ENCODE data around the gene CETP.

Gene CETP

DNA sequence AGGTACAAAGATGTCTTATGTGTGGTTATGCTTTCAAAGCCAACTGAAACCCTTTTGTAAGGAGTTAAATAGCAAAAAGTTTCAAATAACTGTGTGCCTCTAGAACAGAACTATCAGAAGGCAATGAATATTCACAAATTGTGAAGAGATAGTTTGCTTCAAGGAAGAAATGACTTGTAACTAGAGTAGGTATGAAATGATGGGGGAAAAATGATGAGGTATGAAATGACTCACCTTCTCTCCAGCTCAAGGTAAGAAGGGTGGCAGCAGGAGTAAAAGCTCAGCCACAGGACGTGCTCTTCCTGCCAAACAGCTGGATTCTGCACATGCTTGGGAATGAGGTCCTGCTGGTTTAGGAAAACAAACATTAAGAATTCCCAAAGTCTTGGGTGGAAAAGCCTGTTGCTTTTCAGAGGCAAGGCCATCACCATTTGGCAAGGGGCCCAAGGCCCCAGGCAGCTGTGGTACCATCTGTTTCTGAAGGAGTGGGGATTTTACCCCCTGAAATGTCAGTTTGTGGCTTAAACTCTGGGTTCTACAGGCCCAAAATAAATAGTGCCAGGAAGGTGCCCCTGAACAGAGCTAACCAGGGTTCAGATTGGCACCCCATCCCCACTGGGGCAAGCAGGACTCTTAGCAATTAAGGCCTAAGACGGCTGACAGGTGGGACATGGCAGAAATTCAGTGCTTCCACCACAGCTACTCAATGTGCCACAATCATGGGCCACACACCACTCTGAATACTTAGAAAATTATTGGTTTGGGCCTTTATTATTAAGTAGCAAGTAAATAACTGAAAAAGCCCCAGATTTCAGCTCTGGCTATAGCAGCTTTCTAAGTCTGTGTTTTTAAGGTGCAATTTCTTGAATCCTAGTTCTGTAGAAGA is 16.6 kb upstream of the CETP start:
- Histone ChIP-seq H3K4me1 (ENCODE audit: insufficient read depth, insufficient read length) (peaks cover 3% of the 10 kb centered on the region), H3K9ac (ENCODE audit: insufficient read length, low read depth) (no peak overlapping the region), H3K4me3 (ENCODE audit: insufficient read length, low read depth) (no peak overlapping the region), H3K36me3 (ENCODE audit: insufficient read depth, insufficient read length, low read length) (peaks cover 52% of the 10 kb centered on the region), H3K27me3 (ENCODE audit: insufficient read depth, insufficient read length) (no peaks in the 10 kb centered on the region), H3K9me3 (ENCODE audit: insufficient read depth, low read length) (no peaks in the 10 kb centered on the region)
- TF ChIP-seq SUZ12 (IDR thresholded peaks at IDR 0.05; ENCODE audit: extremely low read depth, insufficient read depth, insufficient read length) (no peak), ZNF274 (IDR thresholded peaks at IDR 0.05; ENCODE audit: low read depth, low read length) (no peak), YY1 (IDR thresholded peaks at IDR 0.05; ENCODE audit: insufficient read depth, insufficient read length) (no peak)
- DNase-seq (ENCODE audit: low read depth, low spot score): no peak

DNA sequence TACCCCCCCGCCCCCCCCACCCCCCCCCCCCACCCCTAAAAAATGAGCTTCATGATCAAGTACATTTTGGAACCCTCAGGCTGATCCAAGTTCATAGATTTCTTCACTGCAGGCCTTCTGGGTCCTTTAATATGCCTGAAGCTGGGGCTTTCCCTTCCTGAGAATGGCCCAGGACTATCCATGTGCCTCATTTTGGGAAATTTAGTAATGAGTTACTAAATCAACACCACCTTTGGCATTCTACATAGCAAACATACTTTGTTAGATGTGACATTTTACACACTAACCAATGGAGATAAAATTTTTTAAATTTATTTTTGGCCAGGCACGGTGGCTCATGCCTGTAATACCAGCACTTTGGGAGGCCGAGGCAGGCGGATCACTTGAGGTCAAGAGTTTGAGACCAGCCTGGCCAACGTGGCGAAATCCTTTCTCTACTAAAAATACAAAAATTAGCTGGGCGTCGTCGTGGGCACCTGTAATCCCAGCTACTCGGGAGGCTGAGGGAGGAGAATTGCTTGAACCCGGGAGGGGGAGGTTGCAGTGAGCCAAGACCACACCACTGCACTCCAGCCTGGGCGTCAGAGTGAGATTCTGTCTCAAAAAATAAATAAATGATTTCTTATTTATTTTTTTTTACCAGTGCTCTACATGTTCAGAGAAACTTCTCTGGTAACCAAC is 15.8 kb upstream of the CETP start:
- Histone ChIP-seq H3K9me3 (ENCODE audit: insufficient read depth, low read length) (no peaks in the 10 kb centered on the region), H3K27me3 (ENCODE audit: insufficient read depth, insufficient read length) (no peaks in the 10 kb centered on the region), H3K4me3 (ENCODE audit: insufficient read length, low read depth) (no peak overlapping the region), H3K4me1 (ENCODE audit: insufficient read depth, insufficient read length) (peaks cover 3% of the 10 kb centered on the region), H3K9ac (ENCODE audit: insufficient read length, low read depth) (no peak overlapping the region), H3K36me3 (ENCODE audit: insufficient read depth, insufficient read length, low read length) (peaks cover 44% of the 10 kb centered on the region)
- no peak for DNase-seq (ENCODE audit: low read depth, low spot score)
- no peak for TF ChIP-seq ZNF274 (IDR thresholded peaks at IDR 0.05; ENCODE audit: low read depth, low read length)
- TF ChIP-seq SUZ12 (IDR thresholded peaks at IDR 0.05; ENCODE audit: extremely low read depth, insufficient read depth, insufficient read length): no peak
- no peak for TF ChIP-seq YY1 (IDR thresholded peaks at IDR 0.05; ENCODE audit: insufficient read depth, insufficient read length)

DNA sequence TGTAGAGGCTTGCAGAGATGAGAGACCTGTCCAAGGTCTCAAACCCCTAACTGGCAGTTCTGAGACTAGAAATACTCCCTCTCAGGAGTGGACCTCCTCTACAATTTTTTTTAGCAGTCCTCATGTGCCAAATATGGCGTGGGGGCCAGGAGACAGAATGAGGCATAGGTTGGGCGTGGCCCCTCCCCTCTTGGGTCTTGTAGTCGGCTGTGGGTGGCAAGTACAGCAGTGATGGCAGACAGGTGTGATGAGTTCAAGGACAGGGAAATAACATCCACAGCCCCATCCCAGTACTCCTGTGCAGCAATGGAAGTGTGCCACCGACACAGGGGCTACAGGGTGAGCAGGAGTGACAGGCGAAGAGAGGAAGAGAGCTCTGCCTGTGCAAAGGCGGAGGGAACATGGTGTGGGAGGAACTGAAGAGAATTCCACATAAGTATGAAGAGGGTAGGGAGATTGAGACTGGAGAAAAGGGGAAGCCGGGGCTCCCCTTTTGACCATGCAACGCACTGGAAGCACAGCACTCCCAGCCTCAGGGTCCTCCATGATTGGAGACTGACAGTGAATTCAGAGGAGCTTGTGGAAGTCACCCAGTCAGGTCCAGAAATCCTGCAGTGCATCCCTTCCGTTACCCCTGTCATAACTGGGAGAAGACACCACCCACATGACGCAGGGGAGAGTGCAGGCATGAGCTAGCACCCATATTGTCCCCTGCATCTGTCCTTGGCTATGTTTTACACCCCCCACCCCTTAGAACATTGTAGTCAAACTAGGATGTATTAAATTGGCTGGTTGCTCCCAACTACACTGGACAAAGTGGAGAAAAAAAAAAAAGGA is 14.8 kb upstream of the CETP start:
- Histone ChIP-seq H3K27me3 (ENCODE audit: insufficient read depth, insufficient read length) (no peaks in the 10 kb centered on the region), H3K4me3 (ENCODE audit: insufficient read length, low read depth) (no peak overlapping the region), H3K9ac (ENCODE audit: insufficient read length, low read depth) (no peak overlapping the region), H3K4me1 (ENCODE audit: insufficient read depth, insufficient read length) (peaks cover 3% of the 10 kb centered on the region), H3K9me3 (ENCODE audit: insufficient read depth, low read length) (no peaks in the 10 kb centered on the region), H3K36me3 (ENCODE audit: insufficient read depth, insufficient read length, low read length) (peaks cover 34% of the 10 kb centered on the region)
- no peak for TF ChIP-seq ZNF274 (IDR thresholded peaks at IDR 0.05; ENCODE audit: low read depth, low read length)
- TF ChIP-seq YY1 (IDR thresholded peaks at IDR 0.05; ENCODE audit: insufficient read depth, insufficient read length): no peak
- TF ChIP-seq SUZ12 (IDR thresholded peaks at IDR 0.05; ENCODE audit: extremely low read depth, insufficient read depth, insufficient read length): no peak
- no peak for DNase-seq (ENCODE audit: low read depth, low spot score)

DNA sequence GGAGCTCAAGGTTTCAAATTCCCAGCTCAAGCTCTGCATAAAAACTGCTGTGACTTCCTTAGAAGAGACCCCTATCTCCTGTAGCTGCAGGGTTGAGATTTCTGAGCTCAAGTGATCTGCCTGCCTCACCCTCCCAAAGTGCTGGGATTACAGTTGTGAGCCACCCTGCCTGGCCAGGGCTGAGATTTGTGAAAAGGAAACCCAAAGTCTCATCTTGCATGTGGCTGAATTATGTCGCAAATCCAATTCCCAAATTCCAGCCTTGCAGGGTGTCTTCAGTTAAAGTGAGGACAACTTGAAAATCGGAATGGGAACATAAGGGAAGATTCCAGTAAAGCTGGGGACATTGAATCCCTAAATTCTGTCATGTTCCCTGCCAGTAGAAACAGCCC is 14.2 kb upstream of the CETP start:
- no peak overlapping the region for H3K4me3 ChIP-seq (ENCODE audit: insufficient read length, low read depth)
- peaks cover 3% of the 10 kb centered on the region for H3K4me1 ChIP-seq (ENCODE audit: insufficient read depth, insufficient read length)
- DNase-seq (ENCODE audit: low read depth, low spot score): no peak
- TF ChIP-seq SUZ12 (IDR thresholded peaks at IDR 0.05; ENCODE audit: extremely low read depth, insufficient read depth, insufficient read length) (no peak), ZNF274 (IDR thresholded peaks at IDR 0.05; ENCODE audit: low read depth, low read length) (no peak), YY1 (IDR thresholded peaks at IDR 0.05; ENCODE audit: insufficient read depth, insufficient read length) (no peak)
- H3K9me3 ChIP-seq (ENCODE audit: insufficient read depth, low read length): no peaks in the 10 kb centered on the region
- peaks cover 28% of the 10 kb centered on the region for H3K36me3 ChIP-seq (ENCODE audit: insufficient read depth, insufficient read length, low read length)
- no peaks in the 10 kb centered on the region for H3K27me3 ChIP-seq (ENCODE audit: insufficient read depth, insufficient read length)
- H3K9ac ChIP-seq (ENCODE audit: insufficient read length, low read depth): no peak overlapping the region

DNA sequence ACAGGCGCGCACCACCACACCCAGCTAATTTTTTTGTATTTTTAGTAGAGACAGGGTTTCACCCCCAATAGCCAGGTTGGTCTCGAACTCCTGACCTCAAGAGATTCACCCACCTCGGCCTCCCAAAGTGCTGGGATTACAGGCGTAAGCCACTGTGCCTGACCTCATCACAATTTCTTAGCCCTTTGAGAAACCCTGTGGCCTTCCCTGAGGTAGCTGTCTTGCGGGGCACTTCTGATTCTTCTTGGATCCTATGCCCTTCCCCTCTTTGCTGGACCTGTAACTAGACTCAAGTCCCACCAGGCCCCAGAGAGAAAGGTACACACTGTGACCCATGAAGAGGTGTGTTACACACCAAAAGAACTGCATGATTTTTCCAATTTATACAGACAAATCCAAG is 13.5 kb upstream of the CETP start:
- Histone ChIP-seq H3K9ac (ENCODE audit: insufficient read length, low read depth) (no peak overlapping the region), H3K9me3 (ENCODE audit: insufficient read depth, low read length) (no peaks in the 10 kb centered on the region), H3K4me3 (ENCODE audit: insufficient read length, low read depth) (no peak overlapping the region), H3K27me3 (ENCODE audit: insufficient read depth, insufficient read length) (no peaks in the 10 kb centered on the region), H3K4me1 (ENCODE audit: insufficient read depth, insufficient read length) (peaks cover 3% of the 10 kb centered on the region), H3K36me3 (ENCODE audit: insufficient read depth, insufficient read length, low read length) (peaks cover 22% of the 10 kb centered on the region)
- DNase-seq (ENCODE audit: low read depth, low spot score): no peak
- TF ChIP-seq SUZ12 (IDR thresholded peaks at IDR 0.05; ENCODE audit: extremely low read depth, insufficient read depth, insufficient read length) (no peak), ZNF274 (IDR thresholded peaks at IDR 0.05; ENCODE audit: low read depth, low read length) (no peak), YY1 (IDR thresholded peaks at IDR 0.05; ENCODE audit: insufficient read depth, insufficient read length) (no peak)

DNA sequence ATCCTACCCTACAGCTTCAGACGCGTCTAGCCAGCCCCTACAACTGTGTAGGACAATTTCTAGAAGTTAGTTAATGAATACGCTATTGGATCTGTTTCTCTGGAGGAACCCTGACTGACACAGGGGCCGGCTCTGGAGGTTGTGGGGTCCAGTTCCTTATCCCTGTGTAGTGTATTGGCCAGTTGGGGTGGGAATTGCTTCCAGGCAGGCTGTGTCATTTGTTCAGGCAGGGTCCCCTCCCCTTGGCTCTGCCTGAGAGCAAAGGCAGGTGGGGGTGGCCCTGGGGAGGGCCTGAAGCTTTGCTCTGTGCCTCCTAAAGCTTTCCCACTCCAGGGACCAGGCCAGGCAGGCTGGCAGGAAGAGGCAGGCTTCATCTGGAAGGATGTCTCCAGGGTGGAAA is 11.7 kb upstream of the CETP start:
- peaks cover 3% of the 10 kb centered on the region for H3K4me1 ChIP-seq (ENCODE audit: insufficient read depth, insufficient read length)
- H3K9me3 ChIP-seq (ENCODE audit: insufficient read depth, low read length): peaks cover 9% of the 10 kb centered on the region; the same call in 1 of the 2 replicates
- H3K9ac ChIP-seq (ENCODE audit: insufficient read length, low read depth): no peak overlapping the region
- H3K36me3 ChIP-seq (ENCODE audit: insufficient read depth, insufficient read length, low read length): peaks cover 4% of the 10 kb centered on the region
- TF ChIP-seq YY1 (IDR thresholded peaks at IDR 0.05; ENCODE audit: insufficient read depth, insufficient read length) (no peak), ZNF274 (IDR thresholded peaks at IDR 0.05; ENCODE audit: low read depth, low read length) (no peak), SUZ12 (IDR thresholded peaks at IDR 0.05; ENCODE audit: extremely low read depth, insufficient read depth, insufficient read length) (no peak)
- H3K4me3 ChIP-seq (ENCODE audit: insufficient read length, low read depth): no peak overlapping the region
- no peaks in the 10 kb centered on the region for H3K27me3 ChIP-seq (ENCODE audit: insufficient read depth, insufficient read length)
- DNase-seq (ENCODE audit: low read depth, low spot score): no peak

All from NT2/D1 (cell line).